BJ (cell line): ENCODE results near the gene KIF26B. TPM values are rescaled to one million over a fixed set of nuclear protein-coding genes. Genes with fewer than 3 reads are reported as not detected.

Experiments used
- CTCF ChIA-PET: fragments of 350-600 bp; formaldehyde crosslinking; extraction: SDS; loops from one replicate; lab custom pipeline; 2021; ENCODE audit warnings: antibody characterized with exemption, inconsistent platforms; lab: Yijun Ruan, JAX
- POLR2A ChIA-PET: fragments of 300-600 bp; sonication (Branson Sonifier 250); formaldehyde crosslinking; extraction: SDS; loops from one replicate; lab custom pipeline; 2021; ENCODE audit warnings: antibody characterized with exemption; lab: Charles Lee
- DNase-seq: peaks from one replicate; pipeline ENCODE4 v3.0.0-alpha.2; 2011; ENCODE audit warnings: low read depth
- H3K27me3 ChIP-seq: 2 replicates; pipeline ENCODE4 v1.6.0; 2011; ENCODE audit warnings: low read length; ENCODE audit not compliant: control insufficient read depth, insufficient read depth
- H3K36me3 ChIP-seq: 2 replicates; pipeline ENCODE4 v1.5.1; 2011; ENCODE audit warnings: low read length; ENCODE audit not compliant: control insufficient read depth, insufficient read depth
- H3K4me3 ChIP-seq: 2 replicates; pipeline ENCODE4 v1.5.1; 2011; ENCODE audit warnings: low read depth, mild to moderate bottlenecking, control low read depth, low read length
- polyA plus RNA-seq: library from polyadenylated mRNA; depleted of rRNA; stranded (reverse); fragments of >200 nt; gene quantifications from 2 replicates; pipeline ENCODE4 v1.2.3, GENCODE V29; 2011
- TF ChIP-seq, protein P1 (sequence below): IDR thresholded peaks from 2 replicates; pipeline ENCODE4 v1.5.1; 2011; ENCODE audit warnings: low read depth, mild to moderate bottlenecking, control low read depth, inconsistent platforms, low read length, moderate library complexity; ENCODE audit not compliant: insufficient read depth

KIF26B gene
- polyA plus RNA-seq, 1 experiment = 2.8 TPM

GRCh38 chr1:245116751-245117150 lies 38.0 kb upstream of the KIF26B start:
- POLR2A ChIA-PET = no interaction called here
- TF ChIP-seq, protein P1, sequence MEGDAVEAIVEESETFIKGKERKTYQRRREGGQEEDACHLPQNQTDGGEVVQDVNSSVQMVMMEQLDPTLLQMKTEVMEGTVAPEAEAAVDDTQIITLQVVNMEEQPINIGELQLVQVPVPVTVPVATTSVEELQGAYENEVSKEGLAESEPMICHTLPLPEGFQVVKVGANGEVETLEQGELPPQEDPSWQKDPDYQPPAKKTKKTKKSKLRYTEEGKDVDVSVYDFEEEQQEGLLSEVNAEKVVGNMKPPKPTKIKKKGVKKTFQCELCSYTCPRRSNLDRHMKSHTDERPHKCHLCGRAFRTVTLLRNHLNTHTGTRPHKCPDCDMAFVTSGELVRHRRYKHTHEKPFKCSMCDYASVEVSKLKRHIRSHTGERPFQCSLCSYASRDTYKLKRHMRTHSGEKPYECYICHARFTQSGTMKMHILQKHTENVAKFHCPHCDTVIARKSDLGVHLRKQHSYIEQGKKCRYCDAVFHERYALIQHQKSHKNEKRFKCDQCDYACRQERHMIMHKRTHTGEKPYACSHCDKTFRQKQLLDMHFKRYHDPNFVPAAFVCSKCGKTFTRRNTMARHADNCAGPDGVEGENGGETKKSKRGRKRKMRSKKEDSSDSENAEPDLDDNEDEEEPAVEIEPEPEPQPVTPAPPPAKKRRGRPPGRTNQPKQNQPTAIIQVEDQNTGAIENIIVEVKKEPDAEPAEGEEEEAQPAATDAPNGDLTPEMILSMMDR = no peak
- CTCF ChIA-PET = interaction anchor here (1.1 kb wide), 1 partner anchor 20 kb away, joined by 3 read pairs; no protein-coding TSS in a partner anchor
- Histone ChIP-seq H3K36me3 (no peaks in the 10 kb centered on the region), H3K27me3 (no peaks in the 10 kb centered on the region), H3K4me3 (no peak overlapping the region)
- no peak for DNase-seq

DNA sequence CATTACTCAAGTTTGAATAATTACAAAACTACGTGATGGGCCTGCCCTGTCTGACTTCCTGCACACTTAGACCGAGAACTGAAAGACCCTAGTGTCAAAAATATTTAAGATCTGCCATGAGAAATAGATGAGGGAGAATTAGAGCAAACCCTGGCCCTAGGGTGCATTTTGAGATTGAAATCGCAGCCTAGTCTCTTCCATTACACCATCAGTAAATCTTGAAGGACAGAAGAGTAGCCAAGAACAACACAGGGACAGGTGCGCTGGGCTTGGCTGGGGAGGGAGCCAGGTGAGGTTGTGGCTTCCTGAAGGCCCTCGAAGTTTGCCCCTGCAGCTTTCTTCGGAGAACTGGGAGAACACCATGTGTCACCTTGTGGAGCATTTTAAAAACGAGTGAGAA lies 36.7 kb upstream of the KIF26B start:
- CTCF ChIA-PET = no interaction called here
- DNase-seq = no peak
- POLR2A ChIA-PET = no interaction called here
- TF ChIP-seq, protein P1 = no peak
- H3K36me3 ChIP-seq = no peaks in the 10 kb centered on the region
- H3K4me3 ChIP-seq = no peak overlapping the region
- no peaks in the 10 kb centered on the region for H3K27me3 ChIP-seq

GRCh38 chr1:245118806-245119205 lies 36.0 kb upstream of the KIF26B start:
- ChIA-PET CTCF (no interaction called here), POLR2A (no interaction called here)
- TF ChIP-seq, protein P1 = no peak
- Histone ChIP-seq H3K36me3 (no peaks in the 10 kb centered on the region), H3K4me3 (no peak overlapping the region), H3K27me3 (no peaks in the 10 kb centered on the region)
- DNase-seq = no peak

GRCh38 chr1:245121523-245121922 lies 33.3 kb upstream of the KIF26B start:
- TF ChIP-seq, protein P1 = no peak
- Histone ChIP-seq H3K27me3 (no peaks in the 10 kb centered on the region), H3K4me3 (no peak overlapping the region), H3K36me3 (no peaks in the 10 kb centered on the region)
- ChIA-PET POLR2A (no interaction called here), CTCF (no interaction called here)
- no peak for DNase-seq

DNA sequence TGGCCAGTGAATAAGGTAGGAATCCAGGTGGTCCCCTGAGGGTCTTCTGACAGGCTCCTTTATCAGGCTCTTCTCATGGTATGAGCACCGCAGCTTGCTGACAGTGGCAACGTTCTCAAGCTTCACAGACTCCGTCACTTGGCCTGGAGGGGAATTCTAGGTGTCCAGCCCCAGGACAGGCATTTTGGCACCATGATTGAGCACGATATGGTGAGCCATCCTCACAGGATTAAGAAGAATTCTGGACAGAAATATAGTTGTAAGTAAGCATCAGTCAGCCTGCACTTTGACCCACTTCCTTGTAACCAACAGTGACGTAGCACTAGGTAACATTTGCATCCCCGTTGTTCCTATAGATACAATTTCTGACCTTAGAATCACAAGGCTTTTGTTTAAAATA lies 30.5 kb upstream of the KIF26B start:
- peaks cover 2% of the 10 kb centered on the region; the same call in 1 of the 2 replicates for H3K27me3 ChIP-seq
- H3K4me3 ChIP-seq = no peak overlapping the region
- TF ChIP-seq, protein P1 = no peak
- no peak for DNase-seq
- CTCF ChIA-PET = interaction anchor here (1.0 kb wide), 1 partner anchor 23 kb away, joined by 4 read pairs; no protein-coding TSS in a partner anchor
- H3K36me3 ChIP-seq = no peaks in the 10 kb centered on the region
- POLR2A ChIA-PET = no interaction called here
